ENCODE results near the gene AKT1S1.
A peak's percentile ranks its signal among the peaks of the same experiment; 100 is the strongest.

GRCh38 chr19:49887037-49887664, 10.0 kb upstream of the AKT1S1 start:
- TF ChIP-seq TAF1 (IDR thresholded peaks at IDR 0.05; ENCODE audit: borderline replicate concordance, insufficient read depth, low read length) (no peak), POLR2AphosphoS5 (IDR thresholded peaks at IDR 0.05; ENCODE audit: low read depth, low read length) (0 out of 2 replicates have a peak, but pooled peaks have one; percentile 25), SIN3A (IDR thresholded peaks at IDR 0.05; ENCODE audit: borderline replicate concordance, insufficient read depth, low read length) (no peak), FOXP2 (optimal IDR thresholded peaks at IDR 0.05; ENCODE audit: borderline replicate concordance, extremely low read depth, extremely low read length, insufficient read depth) (no peak), REST (IDR thresholded peaks at IDR 0.05; ENCODE audit: insufficient read depth in 1 of 2, low read depth in 2 of 2, low read length in 2 of 2) (no peak)

Measured in PFSK-1 (cell line).